Measurements from ENCODE around the gene MAPK1IP1L. TPM values are rescaled to one million over a fixed set of nuclear protein-coding genes. Genes with fewer than 3 reads are reported as not detected.

MAPK1IP1L gene
- total and polyA plus RNA-seq, 2 experiments from 2014 or later, result 69.9 to 86.2 TPM

- no peak for TF ChIP-seq CTCF (IDR thresholded peaks at IDR 0.05; ENCODE audit: poor library complexity)
- no peak for TF ChIP-seq EZH2 (IDR thresholded peaks at IDR 0.05; ENCODE audit: borderline replicate concordance)
- no peak for TF ChIP-seq EZH2phosphoT487 (IDR thresholded peaks at IDR 0.05; ENCODE audit: low read depth, severe bottlenecking, unreplicated experiment)
- H3K36me3 ChIP-seq (replicated peaks; ENCODE audit: insufficient read depth, low read depth), result no peaks in the 10 kb centered on the region
- H3K9me2 ChIP-seq (replicated peaks; ENCODE audit: insufficient read depth), result no peaks in the 10 kb centered on the region
- no peak overlapping the region for H2AFZ ChIP-seq
- H3K4me3 ChIP-seq, result no peak overlapping the region
- H3K27me3 ChIP-seq, result no peaks in the 10 kb centered on the region
- H3K4me2 ChIP-seq, result no peak overlapping the region
- peaks cover 23% of the 10 kb centered on the region for H3K4me1 ChIP-seq (ENCODE audit: insufficient read depth)
- H3K27ac ChIP-seq, result peak overlapping the region; percentile 81
- H3K79me2 ChIP-seq, result no peaks in the 10 kb centered on the region
- 49% methylated on average over 3 of the region's 3 CpGs for WGBS (ENCODE audit: low lambda C conversion rate, missing lambda C conversion rate)
- H4K20me1 ChIP-seq (ENCODE audit: insufficient read depth, poor library complexity, severe bottlenecking), result no peaks in the 10 kb centered on the region
- no peaks in the 10 kb centered on the region for H3K9me3 ChIP-seq (ENCODE audit: low read depth)
- DNase-seq (ENCODE audit: low spot score), result no peak
These were observed 64.0 kb downstream of the MAPK1IP1L start for GRCh38 chr14:55115460-55115859.

- Histone ChIP-seq H4K20me1 (ENCODE audit: insufficient read depth, poor library complexity, severe bottlenecking) (no peaks in the 10 kb centered on the region), H3K79me2 (no peaks in the 10 kb centered on the region), H3K4me1 (ENCODE audit: insufficient read depth) (peaks cover 27% of the 10 kb centered on the region), H3K27me3 (no peaks in the 10 kb centered on the region), H3K9me2 (replicated peaks; ENCODE audit: insufficient read depth) (no peaks in the 10 kb centered on the region), H3K4me3 (no peak overlapping the region), H3K27ac (peak overlapping the region; percentile 81), H3K9me3 (ENCODE audit: low read depth) (no peaks in the 10 kb centered on the region), H3K4me2 (no peak overlapping the region), H2AFZ (no peak overlapping the region), H3K36me3 (replicated peaks; ENCODE audit: insufficient read depth, low read depth) (no peaks in the 10 kb centered on the region)
- DNase-seq (ENCODE audit: low spot score), result no peak
- 75% methylated on average over 4 of the region's 4 CpGs for WGBS (ENCODE audit: low lambda C conversion rate, missing lambda C conversion rate)
- TF ChIP-seq EZH2phosphoT487 (IDR thresholded peaks at IDR 0.05; ENCODE audit: low read depth, severe bottlenecking, unreplicated experiment) (no peak), EZH2 (IDR thresholded peaks at IDR 0.05; ENCODE audit: borderline replicate concordance) (no peak), CTCF (IDR thresholded peaks at IDR 0.05; ENCODE audit: poor library complexity) (no peak)
These were observed 64.4 kb downstream of the MAPK1IP1L start for GRCh38 chr14:55115861-55116245.

GRCh38 chr14:55116246-55117030 is 65.0 kb downstream of the MAPK1IP1L start:
- peak overlapping the region; percentile 81 for H3K27ac ChIP-seq
- H3K4me1 ChIP-seq (ENCODE audit: insufficient read depth), result peaks cover 31% of the 10 kb centered on the region

More at GRCh38 chr14:55116246-55117030, 65.0 kb downstream of the MAPK1IP1L start:
- Histone ChIP-seq H3K9me2 (replicated peaks; ENCODE audit: insufficient read depth) (no peaks in the 10 kb centered on the region), H2AFZ (no peak overlapping the region), H3K9me3 (ENCODE audit: low read depth) (no peaks in the 10 kb centered on the region), H3K4me3 (no peak overlapping the region), H3K27me3 (no peaks in the 10 kb centered on the region), H3K36me3 (replicated peaks; ENCODE audit: insufficient read depth, low read depth) (no peaks in the 10 kb centered on the region), H4K20me1 (ENCODE audit: insufficient read depth, poor library complexity, severe bottlenecking) (no peaks in the 10 kb centered on the region), H3K79me2 (no peaks in the 10 kb centered on the region), H3K4me2 (no peak overlapping the region)
- no peak for TF ChIP-seq EZH2 (IDR thresholded peaks at IDR 0.05; ENCODE audit: borderline replicate concordance)
- TF ChIP-seq EZH2phosphoT487 (IDR thresholded peaks at IDR 0.05; ENCODE audit: low read depth, severe bottlenecking, unreplicated experiment), result no peak
- TF ChIP-seq CTCF (IDR thresholded peaks at IDR 0.05; ENCODE audit: poor library complexity), result no peak
- 68% methylated on average over 11 of the region's 11 CpGs for WGBS (ENCODE audit: low lambda C conversion rate, missing lambda C conversion rate)
- DNase-seq (ENCODE audit: low spot score), result no peak
